ENCODE data around the gene HSF5. TPM values are rescaled to one million over a fixed set of nuclear protein-coding genes. Genes with fewer than 3 reads are reported as not detected.
A peak's percentile ranks its signal among the peaks of the same experiment; 100 is the strongest.

HSF5 gene
- total RNA-seq, 2 experiments from 2014 or later, result 1.6 to 1.7 TPM

DNA sequence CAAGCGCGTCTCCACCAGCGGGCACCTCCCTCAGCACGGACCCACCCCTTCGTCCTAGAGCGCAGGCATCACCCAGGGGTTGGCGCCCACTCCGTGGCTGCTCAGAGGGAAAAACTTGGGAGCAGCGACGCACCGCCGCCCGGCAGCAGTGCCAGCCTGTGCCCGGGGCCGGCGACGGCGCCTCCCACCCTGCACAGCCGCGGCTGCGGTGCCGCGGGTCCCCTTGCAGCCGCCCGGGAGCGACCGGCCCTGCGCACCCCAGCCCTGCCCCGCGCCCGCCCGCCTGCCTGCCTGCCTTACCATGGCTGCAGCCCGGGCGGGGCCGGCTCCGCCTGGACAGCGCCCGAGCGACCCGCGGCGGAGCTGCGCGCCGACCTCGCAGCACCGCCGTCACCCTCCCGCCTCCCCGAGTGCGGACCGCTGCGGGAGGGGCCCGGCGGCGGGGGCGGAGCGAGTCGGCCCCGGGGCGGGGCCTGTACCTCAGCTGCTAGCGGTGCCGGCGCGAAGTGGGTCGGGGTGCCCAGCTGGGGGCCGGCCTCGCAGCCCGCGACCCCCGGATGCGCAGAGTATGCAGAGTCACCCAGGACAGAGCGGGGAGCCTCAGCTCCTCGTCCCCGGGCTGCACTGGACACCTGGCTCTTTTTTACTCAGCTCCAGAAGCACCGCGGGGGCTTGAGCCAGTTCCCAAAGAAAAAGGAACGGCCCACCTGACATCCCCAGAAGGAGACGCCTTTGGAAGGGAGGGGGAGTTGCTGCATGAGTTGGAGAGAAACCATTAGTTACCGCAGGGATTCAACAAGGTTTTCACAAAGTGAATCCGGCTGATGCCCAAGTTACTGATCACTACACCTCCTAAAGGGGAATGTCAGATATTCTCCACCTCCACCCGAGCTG, 43.7 kb upstream of the HSF5 start:
- H3K4me3 Mint-ChIP-seq, result peak overlapping the region; percentile 66
- no peak overlapping the region for H3K27ac ChIP-seq (ENCODE audit: low read depth in 1 of 2, low read length in 2 of 2)
- no peaks in the 10 kb centered on the region for H3K9me3 Mint-ChIP-seq
- H3K4me1 Mint-ChIP-seq (ENCODE audit: low read depth), result no peaks in the 10 kb centered on the region
- DNase-seq (peak; percentile 23 to 82 (median 61)), ATAC-seq (ENCODE audit: poor library complexity) (peak; percentile 98)
- TF ChIP-seq, protein P1, sequence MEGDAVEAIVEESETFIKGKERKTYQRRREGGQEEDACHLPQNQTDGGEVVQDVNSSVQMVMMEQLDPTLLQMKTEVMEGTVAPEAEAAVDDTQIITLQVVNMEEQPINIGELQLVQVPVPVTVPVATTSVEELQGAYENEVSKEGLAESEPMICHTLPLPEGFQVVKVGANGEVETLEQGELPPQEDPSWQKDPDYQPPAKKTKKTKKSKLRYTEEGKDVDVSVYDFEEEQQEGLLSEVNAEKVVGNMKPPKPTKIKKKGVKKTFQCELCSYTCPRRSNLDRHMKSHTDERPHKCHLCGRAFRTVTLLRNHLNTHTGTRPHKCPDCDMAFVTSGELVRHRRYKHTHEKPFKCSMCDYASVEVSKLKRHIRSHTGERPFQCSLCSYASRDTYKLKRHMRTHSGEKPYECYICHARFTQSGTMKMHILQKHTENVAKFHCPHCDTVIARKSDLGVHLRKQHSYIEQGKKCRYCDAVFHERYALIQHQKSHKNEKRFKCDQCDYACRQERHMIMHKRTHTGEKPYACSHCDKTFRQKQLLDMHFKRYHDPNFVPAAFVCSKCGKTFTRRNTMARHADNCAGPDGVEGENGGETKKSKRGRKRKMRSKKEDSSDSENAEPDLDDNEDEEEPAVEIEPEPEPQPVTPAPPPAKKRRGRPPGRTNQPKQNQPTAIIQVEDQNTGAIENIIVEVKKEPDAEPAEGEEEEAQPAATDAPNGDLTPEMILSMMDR (IDR thresholded peaks at IDR 0.05), result no peak
- peaks cover 19% of the 10 kb centered on the region for H3K4me1 ChIP-seq (ENCODE audit: insufficient read depth, low read length)
- H3K36me3 Mint-ChIP-seq (ENCODE audit: low read depth), result no peaks in the 10 kb centered on the region
- intact Hi-C loops (cut with DNase I, micrococcal nuclease), result loop anchor here in 1 of 2 experiments (5.0 kb wide), 1 partner anchor 160 kb away; the partner anchor contains the start of genes RAD51C and TEX14
- H3K27ac Mint-ChIP-seq, result no peak overlapping the region
- H3K27me3 ChIP-seq (ENCODE audit: control insufficient read depth in 1 of 2, insufficient read depth in 2 of 2, low read length in 2 of 2), result peaks cover 6 to 14% of the 10 kb centered on the region in 2 experiments
- H3K9me3 ChIP-seq (ENCODE audit: control insufficient read depth in 1 of 2, insufficient read depth in 1 of 2, low read length in 2 of 2), result peaks cover 0 to 7% of the 10 kb centered on the region in 2 experiments
- POLR2A ChIA-PET, result interaction anchor here (0.5 to 2.6 kb wide), 5 partner anchors 13 to 517 kb away, joined by 3 to 12 read pairs (median 4); partner anchors contain the start of genes HSF5 and SUPT4H1
- H3K27me3 Mint-ChIP-seq, result peaks cover 44% of the 10 kb centered on the region
- CTCF ChIA-PET, result interaction anchor here (1.6 kb wide), 1 partner anchor 13 kb away, joined by 8 read pairs; no protein-coding TSS in a partner anchor
- peak overlapping the region; percentile 45 for H3K4me3 ChIP-seq (ENCODE audit: low read length)
- no peaks in the 10 kb centered on the region for H3K36me3 ChIP-seq (ENCODE audit: insufficient read depth, low read length)

DNA sequence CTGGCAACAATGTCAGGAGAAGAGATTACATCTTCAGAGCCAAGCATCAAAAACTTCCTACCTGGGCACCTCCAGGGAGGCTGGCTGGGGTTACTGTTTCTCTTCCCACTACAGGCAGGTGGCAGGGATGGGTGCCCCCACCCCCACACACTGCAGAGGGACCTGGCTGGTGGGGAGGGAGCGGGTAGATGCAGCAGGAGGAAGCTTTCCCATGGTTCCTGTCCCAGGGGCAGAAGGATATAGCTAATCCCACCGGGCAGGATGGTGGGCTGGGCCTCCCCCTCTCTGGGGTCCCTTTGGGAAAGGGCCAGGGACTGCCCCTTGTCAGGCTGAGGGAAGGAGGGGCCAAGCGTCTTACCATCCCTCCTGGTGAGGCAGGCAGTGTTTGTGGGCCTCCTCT, 42.9 kb upstream of the HSF5 start:
- Histone ChIP-seq H3K27me3 (ENCODE audit: control insufficient read depth in 1 of 2, insufficient read depth in 2 of 2, low read length in 2 of 2) (peaks cover 6 to 14% of the 10 kb centered on the region in 2 experiments), H3K27ac (ENCODE audit: low read depth in 1 of 2, low read length in 2 of 2) (no peak overlapping the region), H3K9me3 (ENCODE audit: control insufficient read depth in 1 of 2, insufficient read depth in 1 of 2, low read length in 2 of 2) (peaks cover 0 to 7% of the 10 kb centered on the region in 2 experiments), H3K4me1 (ENCODE audit: insufficient read depth, low read length) (peaks cover 22% of the 10 kb centered on the region), H3K36me3 (ENCODE audit: insufficient read depth, low read length) (no peaks in the 10 kb centered on the region), H3K4me3 (ENCODE audit: low read length) (peak overlapping the region; percentile 45)
- Mint-ChIP-seq H3K9me3 (no peaks in the 10 kb centered on the region), H3K4me3 (peak overlapping the region; percentile 66), H3K27ac (no peak overlapping the region), H3K36me3 (ENCODE audit: low read depth) (no peaks in the 10 kb centered on the region), H3K27me3 (peaks cover 43% of the 10 kb centered on the region), H3K4me1 (ENCODE audit: low read depth) (no peaks in the 10 kb centered on the region)
- TF ChIP-seq, protein P1 (IDR thresholded peaks at IDR 0.05), result no peak
- DNase-seq (no peak), ATAC-seq (ENCODE audit: poor library complexity) (no peak)
- ChIA-PET CTCF (no interaction called here), POLR2A (interaction anchor here (2.6 kb wide), 1 partner anchor 13 kb away, joined by 12 read pairs; no protein-coding TSS in a partner anchor)
- intact Hi-C loops (cut with DNase I, micrococcal nuclease), result loop anchor here in 1 of 2 experiments (5.0 kb wide), 1 partner anchor 161 kb away; the partner anchor contains the start of genes RAD51C and TEX14

DNA sequence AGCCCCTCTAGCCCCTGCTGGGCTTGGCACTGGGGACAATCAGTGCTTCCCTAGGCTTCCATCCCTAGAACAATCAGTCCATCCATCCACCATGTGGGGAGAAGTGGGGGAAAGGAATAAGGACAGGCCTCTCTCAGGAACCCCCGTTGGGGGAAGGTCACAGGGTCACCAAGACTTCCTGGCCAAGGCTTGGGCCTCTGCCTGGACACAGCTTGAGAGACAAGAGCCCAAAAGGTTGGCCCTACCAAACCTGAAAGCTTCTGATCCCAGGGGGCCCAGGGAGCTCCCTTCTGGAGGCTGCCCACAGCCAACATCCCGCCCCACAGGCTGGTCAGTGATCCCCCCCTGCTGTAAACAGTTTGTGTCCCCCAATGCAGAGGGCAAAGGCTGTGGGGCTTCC, 42.4 kb upstream of the HSF5 start:
- Mint-ChIP-seq H3K4me3 (peak overlapping the region; percentile 66), H3K9me3 (no peaks in the 10 kb centered on the region), H3K27me3 (peaks cover 38% of the 10 kb centered on the region), H3K27ac (no peak overlapping the region), H3K36me3 (ENCODE audit: low read depth) (no peaks in the 10 kb centered on the region), H3K4me1 (ENCODE audit: low read depth) (no peaks in the 10 kb centered on the region)
- Histone ChIP-seq H3K27ac (ENCODE audit: low read depth in 1 of 2, low read length in 2 of 2) (no peak overlapping the region), H3K4me3 (ENCODE audit: low read length) (no peak overlapping the region), H3K4me1 (ENCODE audit: insufficient read depth, low read length) (peaks cover 22% of the 10 kb centered on the region), H3K27me3 (ENCODE audit: control insufficient read depth in 1 of 2, insufficient read depth in 2 of 2, low read length in 2 of 2) (peaks cover 6 to 14% of the 10 kb centered on the region in 2 experiments), H3K9me3 (ENCODE audit: control insufficient read depth in 1 of 2, insufficient read depth in 1 of 2, low read length in 2 of 2) (peaks cover 0 to 7% of the 10 kb centered on the region in 2 experiments), H3K36me3 (ENCODE audit: insufficient read depth, low read length) (no peaks in the 10 kb centered on the region)
- ChIA-PET CTCF (no interaction called here), POLR2A (no interaction called here)
- TF ChIP-seq, protein P1 (IDR thresholded peaks at IDR 0.05), result no peak
- intact Hi-C loops (cut with DNase I, micrococcal nuclease), result loop anchor here in 1 of 2 experiments (5.0 kb wide), 1 partner anchor 162 kb away; the partner anchor contains the start of genes RAD51C and TEX14
- no peak for ATAC-seq (ENCODE audit: poor library complexity)
- no peak for DNase-seq
